Caco-2 (cell line): ENCODE results near the gene LMOD3. TPM values are rescaled to one million over a fixed set of nuclear protein-coding genes. Genes with fewer than 3 reads are reported as not detected.

ENCODE experiments used
- BruUV-seq: library from RNA; stranded (reverse); fragments of 400-500 nt; replicated peaks from 2 replicates; lab custom pipeline; 2021; lab: Mats Ljungman, UMichigan
- CTCF ChIA-PET: fragments of 300-600 bp; sonication (Branson Sonifier 250); formaldehyde crosslinking; loops from one replicate; lab custom pipeline; 2022; ENCODE audit warnings: antibody characterized with exemption; lab: Charles Lee
- POLR2A ChIA-PET: fragments of 300-600 bp; sonication (Branson Sonifier 250); formaldehyde crosslinking; loops from one replicate; lab custom pipeline; 2022; ENCODE audit warnings: antibody characterized with exemption; lab: Charles Lee
- DNase-seq, 2 experiments: peaks; one replicate each; pipeline versions ENCODE4 v3.0.0 to v3.0.0-alpha.2; 2020 to 2022
- H3K27me3 ChIP-seq: replicated peaks from 2 replicates; pipeline ENCODE4 v1.6.0; 2011; ENCODE audit warnings: low read length; ENCODE audit not compliant: control insufficient read depth, insufficient read depth
- H3K36me3 ChIP-seq: 2 replicates; pipeline ENCODE4 v1.5.1; 2011; ENCODE audit warnings: low read length; ENCODE audit not compliant: control insufficient read depth, insufficient read depth
- H3K4me1 ChIP-seq: fragments of 250-450 bp; sonication (Bioruptor Pico); 2 replicates; pipeline ENCODE4 v1.5.1; 2020; ENCODE audit warnings: mild to moderate bottlenecking
- H3K4me3 ChIP-seq: 2 replicates; pipeline ENCODE4 v1.5.1; 2011; ENCODE audit warnings: low read depth, mild to moderate bottlenecking, control low read depth, low read length
- H3K9me3 ChIP-seq: fragments of 250-450 bp; sonication (Bioruptor Pico); 2 replicates; pipeline ENCODE4 v1.5.1; 2020; ENCODE audit warnings: mild to moderate bottlenecking, moderate library complexity
- H3K27ac Mint-ChIP-seq: one replicate; pipeline ENCODE4 v1.8.0; 2022; ENCODE audit warnings: mixed read lengths; ENCODE audit not compliant: unreplicated experiment
- H3K27me3 Mint-ChIP-seq: one replicate; pipeline ENCODE4 v1.8.0; 2022; ENCODE audit warnings: mixed read lengths; ENCODE audit not compliant: insufficient read depth, unreplicated experiment
- H3K36me3 Mint-ChIP-seq: one replicate; pipeline ENCODE4 v1.8.0; 2022; ENCODE audit warnings: mild to moderate bottlenecking, mixed read lengths; ENCODE audit not compliant: insufficient read depth, unreplicated experiment
- H3K4me1 Mint-ChIP-seq: one replicate; pipeline ENCODE4 v1.8.0; 2022; ENCODE audit warnings: low read depth, mixed read lengths; ENCODE audit not compliant: unreplicated experiment
- H3K4me3 Mint-ChIP-seq: one replicate; pipeline ENCODE4 v1.8.0; 2022; ENCODE audit warnings: mild to moderate bottlenecking, moderate library complexity, mixed read lengths; ENCODE audit not compliant: unreplicated experiment
- H3K9me3 Mint-ChIP-seq: one replicate; pipeline ENCODE4 v1.8.0; 2022; ENCODE audit warnings: mixed read lengths; ENCODE audit not compliant: unreplicated experiment
- CTCF ChIP-seq, 2 experiments: fragments of 200-600 bp in 1 of 2; IDR thresholded peaks; 1 replicate in 1 of 2; 2 replicates in 1 of 2; pipeline versions ENCODE4 v1.5.1 to v1.8.0; 2011 to 2022; ENCODE audit warnings: antibody characterized with exemption in 1 of 2, control low read depth in 1 of 2, inconsistent platforms in 1 of 2, low read depth in 1 of 2, low read length in 1 of 2, mild to moderate bottlenecking in 1 of 2, moderate library complexity in 1 of 2; ENCODE audit not compliant: insufficient read depth in 1 of 2, severe bottlenecking in 1 of 2, unreplicated experiment in 1 of 2
- intact Hi-C: fragments of 100-400 bp; cut with micrococcal nuclease; formaldehyde crosslinking; loops from one replicate; pipeline ENCODE4 v1.10.0; 2022; ENCODE audit not compliant: unreplicated experiment
- total RNA-seq: library from RNA; stranded (reverse); gene quantifications from 2 replicates; pipeline ENCODE4 v1.2.3, GENCODE V29; 2022

The LMOD3 gene
- total RNA-seq, 1 experiment from 2014 or later: not detected

GRCh38 chr3:69130689-69131088 is 8.3 kb upstream of the LMOD3 start:
- Histone ChIP-seq H3K27me3 (no peaks in the 10 kb centered on the region), H3K4me1 (no peaks in the 10 kb centered on the region), H3K36me3 (no peaks in the 10 kb centered on the region), H3K4me3 (no peak overlapping the region), H3K9me3 (no peaks in the 10 kb centered on the region)
- intact Hi-C loops: no loop called here
- no peaks in the 10 kb centered on the region for H3K27me3 Mint-ChIP-seq
- no peak overlapping the region for H3K27ac Mint-ChIP-seq
- H3K9me3 Mint-ChIP-seq: no peaks in the 10 kb centered on the region
- no peaks in the 10 kb centered on the region for H3K4me1 Mint-ChIP-seq
- no peaks in the 10 kb centered on the region for H3K36me3 Mint-ChIP-seq
- POLR2A ChIA-PET: no interaction called here
- DNase-seq: no peak
- TF ChIP-seq CTCF (IDR thresholded peaks at IDR 0.05; ENCODE audit: insufficient read depth in 1 of 2, low read depth in 1 of 2, low read length in 1 of 2, severe bottlenecking in 1 of 2, unreplicated experiment in 1 of 2): no peak
- BruUV-seq: no TSS peak
- H3K4me3 Mint-ChIP-seq: no peak overlapping the region
- CTCF ChIA-PET: no interaction called here

DNA sequence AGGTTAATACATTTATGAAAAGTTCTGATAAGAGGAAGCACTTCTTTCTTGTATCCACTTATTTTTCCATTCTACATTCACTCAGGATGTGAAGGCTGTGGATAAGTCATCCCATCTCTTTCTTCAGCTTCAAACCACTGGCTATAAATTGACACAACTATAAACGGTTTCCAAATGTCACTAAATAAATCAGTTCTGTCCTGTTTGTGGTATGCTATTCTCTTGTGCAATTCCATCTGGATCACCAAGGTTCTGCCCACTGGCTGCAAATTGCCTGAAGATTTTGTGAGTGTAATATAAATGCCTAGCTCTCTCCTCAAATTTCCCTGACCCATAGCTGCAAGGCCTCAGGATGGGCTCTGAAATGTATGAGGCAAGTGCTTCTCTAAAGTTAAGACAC is 7.1 kb upstream of the LMOD3 start:
- POLR2A ChIA-PET: no interaction called here

GRCh38 chr3:69128509-69128908 is 6.1 kb upstream of the LMOD3 start:
- H3K27ac Mint-ChIP-seq: no peak overlapping the region
- Histone ChIP-seq H3K4me3 (no peak overlapping the region), H3K9me3 (no peaks in the 10 kb centered on the region), H3K4me1 (no peaks in the 10 kb centered on the region), H3K27me3 (no peaks in the 10 kb centered on the region), H3K36me3 (no peaks in the 10 kb centered on the region)
- H3K36me3 Mint-ChIP-seq: no peaks in the 10 kb centered on the region
- H3K9me3 Mint-ChIP-seq: no peaks in the 10 kb centered on the region
- BruUV-seq: no TSS peak
- no peaks in the 10 kb centered on the region for H3K4me1 Mint-ChIP-seq
- no peaks in the 10 kb centered on the region for H3K27me3 Mint-ChIP-seq
- H3K4me3 Mint-ChIP-seq: no peak overlapping the region
- DNase-seq: no peak
- ChIA-PET POLR2A (no interaction called here), CTCF (no interaction called here)
- intact Hi-C loops: no loop called here
- no peak for TF ChIP-seq CTCF (IDR thresholded peaks at IDR 0.05; ENCODE audit: insufficient read depth in 1 of 2, low read depth in 1 of 2, low read length in 1 of 2, severe bottlenecking in 1 of 2, unreplicated experiment in 1 of 2)

More for the DNA sequence above, 7.1 kb upstream of the LMOD3 start:
- no peaks in the 10 kb centered on the region for H3K4me1 ChIP-seq
- no peak overlapping the region for H3K27ac Mint-ChIP-seq
- CTCF ChIA-PET: no interaction called here
- no peaks in the 10 kb centered on the region for H3K36me3 ChIP-seq
- no peaks in the 10 kb centered on the region for H3K27me3 ChIP-seq
- BruUV-seq: no TSS peak
- H3K4me1 Mint-ChIP-seq: no peaks in the 10 kb centered on the region
- no peak overlapping the region for H3K4me3 Mint-ChIP-seq
- H3K9me3 ChIP-seq: no peaks in the 10 kb centered on the region
- no peak overlapping the region for H3K4me3 ChIP-seq
- no peak for DNase-seq
- TF ChIP-seq CTCF (IDR thresholded peaks at IDR 0.05; ENCODE audit: insufficient read depth in 1 of 2, low read depth in 1 of 2, low read length in 1 of 2, severe bottlenecking in 1 of 2, unreplicated experiment in 1 of 2): no peak
- intact Hi-C loops: no loop called here
- no peaks in the 10 kb centered on the region for H3K27me3 Mint-ChIP-seq
- H3K36me3 Mint-ChIP-seq: no peaks in the 10 kb centered on the region
- no peaks in the 10 kb centered on the region for H3K9me3 Mint-ChIP-seq
